ENCODE results near the gene MORN4.

Gene MORN4

DNA sequence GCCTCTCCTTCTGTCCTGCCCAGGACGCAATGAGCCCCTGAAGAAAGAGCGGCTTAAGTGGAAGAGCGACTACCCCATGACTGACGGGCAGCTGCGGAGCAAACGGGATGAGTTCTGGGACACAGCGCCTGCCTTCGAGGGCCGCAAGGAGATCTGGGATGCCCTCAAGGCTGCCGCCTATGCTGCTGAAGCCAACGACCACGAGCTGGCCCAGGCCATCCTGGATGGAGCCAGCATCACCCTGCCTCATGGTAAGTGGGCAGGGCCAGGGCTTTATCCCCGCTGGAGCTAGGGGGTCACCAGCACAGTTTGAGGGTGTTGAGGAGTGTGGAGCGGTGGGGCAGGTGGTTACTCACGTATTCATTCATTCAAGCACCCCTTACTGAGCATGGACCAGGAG lies 65.4 kb downstream of the MORN4 start:
- DNase-seq (ENCODE audit: extremely low spot score) = no peak
- TF ChIP-seq FOXK2 (IDR thresholded peaks at IDR 0.05) (no peak), NFRKB (IDR thresholded peaks at IDR 0.05) (no peak), BHLHE40 (IDR thresholded peaks at IDR 0.05; ENCODE audit: borderline replicate concordance) (no peak), ZNF384 (IDR thresholded peaks at IDR 0.05) (no peak), LEF1 (IDR thresholded peaks at IDR 0.05; ENCODE audit: borderline replicate concordance) (no peak), HDGF (IDR thresholded peaks at IDR 0.05; ENCODE audit: borderline replicate concordance) (no peak), ARNT (IDR thresholded peaks at IDR 0.05) (no peak), FOXM1 (IDR thresholded peaks at IDR 0.05; ENCODE audit: borderline replicate concordance) (no peak), SUZ12 (IDR thresholded peaks at IDR 0.05) (no peak), ELF4 (IDR thresholded peaks at IDR 0.05) (no peak), TARDBP (IDR thresholded peaks at IDR 0.05) (no peak), CTBP1 (IDR thresholded peaks at IDR 0.05; ENCODE audit: borderline replicate concordance) (no peak), L3MBTL2 (conservative IDR thresholded peaks at IDR 0.05) (no peak)
- TF ChIP-seq, protein P1, sequence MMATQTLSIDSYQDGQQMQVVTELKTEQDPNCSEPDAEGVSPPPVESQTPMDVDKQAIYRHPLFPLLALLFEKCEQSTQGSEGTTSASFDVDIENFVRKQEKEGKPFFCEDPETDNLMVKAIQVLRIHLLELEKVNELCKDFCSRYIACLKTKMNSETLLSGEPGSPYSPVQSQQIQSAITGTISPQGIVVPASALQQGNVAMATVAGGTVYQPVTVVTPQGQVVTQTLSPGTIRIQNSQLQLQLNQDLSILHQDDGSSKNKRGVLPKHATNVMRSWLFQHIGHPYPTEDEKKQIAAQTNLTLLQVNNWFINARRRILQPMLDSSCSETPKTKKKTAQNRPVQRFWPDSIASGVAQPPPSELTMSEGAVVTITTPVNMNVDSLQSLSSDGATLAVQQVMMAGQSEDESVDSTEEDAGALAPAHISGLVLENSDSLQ (IDR thresholded peaks at IDR 0.05) = no peak
- ChIA-PET CTCF (interaction anchor here (0.6 kb wide), 1 partner anchor 33 kb away, joined by 3 read pairs; no protein-coding TSS in a partner anchor), POLR2A (no interaction called here)

DNA sequence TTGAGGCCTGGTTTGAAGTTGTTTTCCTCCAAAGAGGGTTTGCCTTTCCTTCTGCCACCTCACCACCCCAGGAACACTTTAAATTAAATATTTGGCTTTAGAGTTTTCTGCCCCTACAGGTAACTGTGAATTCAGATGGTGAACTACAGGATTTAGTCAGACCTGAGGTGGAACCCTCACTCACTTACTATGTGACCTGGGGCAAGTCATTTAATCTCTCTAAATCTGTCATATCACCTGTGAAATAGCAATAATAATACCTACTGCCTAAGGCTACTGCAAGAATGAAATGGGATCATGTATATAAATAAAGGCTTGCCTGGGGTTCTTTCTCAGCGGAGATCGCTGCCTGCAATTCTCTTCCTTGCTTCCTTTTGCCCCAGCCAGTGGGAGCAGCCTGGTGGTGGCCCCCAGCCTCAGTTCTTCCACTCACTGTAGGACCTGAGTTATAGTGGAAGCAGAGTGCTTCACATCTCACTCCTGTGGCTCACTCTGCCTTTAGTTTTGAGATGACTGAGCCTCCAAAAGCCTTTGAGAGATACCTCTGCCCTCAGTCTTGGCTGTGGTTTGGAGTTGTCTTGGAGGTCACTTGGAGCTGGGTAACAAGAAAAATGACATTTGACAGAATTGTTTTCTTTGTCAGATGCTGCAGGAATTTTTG lies 66.8 kb downstream of the MORN4 start:
- no peak for TF ChIP-seq ARNT (IDR thresholded peaks at IDR 0.05)
- TF ChIP-seq ELF4 (IDR thresholded peaks at IDR 0.05) = no peak
- no peak for TF ChIP-seq BHLHE40 (IDR thresholded peaks at IDR 0.05; ENCODE audit: borderline replicate concordance)
- no peak for TF ChIP-seq HDGF (IDR thresholded peaks at IDR 0.05; ENCODE audit: borderline replicate concordance)
- no peak for TF ChIP-seq L3MBTL2 (conservative IDR thresholded peaks at IDR 0.05)
- TF ChIP-seq NFRKB (IDR thresholded peaks at IDR 0.05) = no peak
- TF ChIP-seq FOXK2 (IDR thresholded peaks at IDR 0.05) = no peak
- no peak for TF ChIP-seq LEF1 (IDR thresholded peaks at IDR 0.05; ENCODE audit: borderline replicate concordance)
- TF ChIP-seq, protein P1 (IDR thresholded peaks at IDR 0.05) = no peak
- TF ChIP-seq ZNF384 (IDR thresholded peaks at IDR 0.05) = no peak
- TF ChIP-seq SP1 (IDR thresholded peaks at IDR 0.05) = no peak
- TF ChIP-seq TARDBP (IDR thresholded peaks at IDR 0.05) = no peak
- no peak for TF ChIP-seq FOXA1 (IDR thresholded peaks at IDR 0.05)
- no peak for TF ChIP-seq FOXM1 (IDR thresholded peaks at IDR 0.05; ENCODE audit: borderline replicate concordance)
- no peak for TF ChIP-seq CTBP1 (IDR thresholded peaks at IDR 0.05; ENCODE audit: borderline replicate concordance)
- no peak for TF ChIP-seq SUZ12 (IDR thresholded peaks at IDR 0.05)
- DNase-seq (ENCODE audit: extremely low spot score) = no peak
- ChIA-PET CTCF (interaction anchor here (0.6 to 2.7 kb wide), 2 partner anchors 12 to 20 kb away, joined by 3 to 10 read pairs; no protein-coding TSS in a partner anchor), POLR2A (no interaction called here)

GRCh38 chr10:97564776-97565175 lies 68.5 kb downstream of the MORN4 start:
- ChIA-PET POLR2A (no interaction called here), CTCF (interaction anchor here (0.5 to 2.7 kb wide), 2 partner anchors 11 to 22 kb away, joined by 3 to 10 read pairs; no protein-coding TSS in a partner anchor)
- no peak for DNase-seq (ENCODE audit: extremely low spot score)
- TF ChIP-seq ELF4 (IDR thresholded peaks at IDR 0.05) (no peak), FOXK2 (IDR thresholded peaks at IDR 0.05) (no peak), L3MBTL2 (conservative IDR thresholded peaks at IDR 0.05) (no peak)
- TF ChIP-seq, protein P1 (IDR thresholded peaks at IDR 0.05) = peak; percentile 89
